Measurements from ENCODE around the gene GDI1. TPM values are rescaled to one million over a fixed set of nuclear protein-coding genes. Genes with fewer than 3 reads are reported as not detected.
A peak's percentile ranks its signal among the peaks of the same experiment; 100 is the strongest.

GDI1 gene
- total and polyA plus RNA-seq, 8 donors, result 45.7 to 178 (median 66.5) TPM

- H3K4me3 ChIP-seq, result peak within 1 kb of the TSS; percentile 69 to 80 (median 76)
- H3K4me1 ChIP-seq, result peaks cover 0 to 49% (median 31%) of the 10 kb centered on the region in 4 donors
- intact Hi-C loops (cut with DNase I; ENCODE audit: low total_unique reads), result no loop called here
- 8 to 41% (median 21%) methylated on average over 22 to 87 of the region's 87 CpGs for WGBS, 5 donors
- peak within 1 kb of the TSS; percentile 80 to 89 (median 82) for H3K27ac ChIP-seq
- H3K9me3 ChIP-seq, result no peaks in the 10 kb centered on the region
- DNase-seq, result peak; percentile 93 to 97
- H3K36me3 ChIP-seq, result peaks cover 4 to 22% (median 17%) of the 10 kb centered on the region in 4 donors
- TF ChIP-seq POLR2AphosphoS5 (IDR thresholded peaks at IDR 0.05) (peak; percentile 32 to 81 (median 68)), POLR2A (IDR thresholded peaks at IDR 0.05) (no peak)
- TF ChIP-seq, protein P1, sequence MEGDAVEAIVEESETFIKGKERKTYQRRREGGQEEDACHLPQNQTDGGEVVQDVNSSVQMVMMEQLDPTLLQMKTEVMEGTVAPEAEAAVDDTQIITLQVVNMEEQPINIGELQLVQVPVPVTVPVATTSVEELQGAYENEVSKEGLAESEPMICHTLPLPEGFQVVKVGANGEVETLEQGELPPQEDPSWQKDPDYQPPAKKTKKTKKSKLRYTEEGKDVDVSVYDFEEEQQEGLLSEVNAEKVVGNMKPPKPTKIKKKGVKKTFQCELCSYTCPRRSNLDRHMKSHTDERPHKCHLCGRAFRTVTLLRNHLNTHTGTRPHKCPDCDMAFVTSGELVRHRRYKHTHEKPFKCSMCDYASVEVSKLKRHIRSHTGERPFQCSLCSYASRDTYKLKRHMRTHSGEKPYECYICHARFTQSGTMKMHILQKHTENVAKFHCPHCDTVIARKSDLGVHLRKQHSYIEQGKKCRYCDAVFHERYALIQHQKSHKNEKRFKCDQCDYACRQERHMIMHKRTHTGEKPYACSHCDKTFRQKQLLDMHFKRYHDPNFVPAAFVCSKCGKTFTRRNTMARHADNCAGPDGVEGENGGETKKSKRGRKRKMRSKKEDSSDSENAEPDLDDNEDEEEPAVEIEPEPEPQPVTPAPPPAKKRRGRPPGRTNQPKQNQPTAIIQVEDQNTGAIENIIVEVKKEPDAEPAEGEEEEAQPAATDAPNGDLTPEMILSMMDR (IDR thresholded peaks at IDR 0.05), result peak in 1 of 7 experiments; percentile 1
- H3K27me3 ChIP-seq, result no peaks in the 10 kb centered on the region
Observed at GRCh38 chrX:154428176-154429171, 8.5 kb upstream of the GDI1 start, which contains the start of gene ATP6AP1. TSS of gene ATP6AP1 (plus strand) at chrX:154428677. CDS start at chrX:154428693, 16 bp downstream.

GRCh38 chrX:154429711-154430110 lies 7.2 kb upstream of the GDI1 start:
- Histone ChIP-seq H3K4me3 (peak overlapping the region in 3 of 4 donors; percentile 69 to 80 (median 80)), H3K27ac (peak overlapping the region in 2 of 5 donors; percentile 81 to 84), H3K9me3 (no peaks in the 10 kb centered on the region), H3K4me1 (peaks cover 0 to 49% (median 31%) of the 10 kb centered on the region in 4 donors), H3K36me3 (peaks cover 4 to 33% (median 28%) of the 10 kb centered on the region in 4 donors), H3K27me3 (no peaks in the 10 kb centered on the region)
- WGBS, 5 donors, result 56 to 75% (median 67%) methylated on average over 2 of the region's 2 CpGs
- intact Hi-C loops (cut with DNase I; ENCODE audit: low total_unique reads), result no loop called here
- no peak for TF ChIP-seq EP300 (IDR thresholded peaks at IDR 0.05)
- no peak for TF ChIP-seq POLR2AphosphoS5 (IDR thresholded peaks at IDR 0.05)
- TF ChIP-seq, protein P1 (IDR thresholded peaks at IDR 0.05), result no peak
- no peak for TF ChIP-seq POLR2A (IDR thresholded peaks at IDR 0.05)
- no peak for DNase-seq

- Histone ChIP-seq H3K4me3 (peak overlapping the region in 1 of 4 donors; percentile 80), H3K4me1 (peaks cover 0 to 49% (median 31%) of the 10 kb centered on the region in 4 donors), H3K9me3 (no peaks in the 10 kb centered on the region), H3K36me3 (peaks cover 4 to 41% (median 35%) of the 10 kb centered on the region in 4 donors), H3K27ac (peak overlapping the region in 3 of 5 donors; percentile 26 to 53 (median 32)), H3K27me3 (no peaks in the 10 kb centered on the region)
- intact Hi-C loops (cut with DNase I; ENCODE audit: low total_unique reads), result no loop called here
- 57 to 76% (median 68%) methylated on average over 6 of the region's 6 CpGs for WGBS, 5 donors
- TF ChIP-seq POLR2AphosphoS5 (IDR thresholded peaks at IDR 0.05), result no peak
- TF ChIP-seq EP300 (IDR thresholded peaks at IDR 0.05), result no peak
- TF ChIP-seq POLR2A (IDR thresholded peaks at IDR 0.05), result no peak
- TF ChIP-seq, protein P1 (IDR thresholded peaks at IDR 0.05), result no peak
- DNase-seq, result no peak
Observed at GRCh38 chrX:154430479-154430878, 6.5 kb upstream of the GDI1 start.

DNA sequence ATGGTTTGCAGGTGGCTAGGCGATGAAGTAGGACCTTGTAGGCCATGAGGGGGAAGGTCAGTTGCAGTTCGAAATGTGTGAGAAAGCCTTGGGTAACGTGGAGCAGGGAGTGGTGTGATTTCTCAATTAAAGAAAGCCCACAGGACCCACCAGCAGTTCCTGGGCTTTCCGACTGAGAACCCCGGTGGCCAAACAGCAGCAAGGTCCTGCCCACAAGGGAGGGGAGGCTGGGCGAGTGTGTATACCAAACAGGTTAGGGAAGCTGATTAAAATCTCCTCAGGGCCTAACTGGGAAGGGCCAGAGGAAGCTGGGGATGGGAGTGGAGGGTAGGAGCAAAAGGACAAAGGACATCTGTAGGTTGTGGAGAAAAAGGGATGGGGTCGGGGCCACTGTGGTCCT lies 6.0 kb upstream of the GDI1 start:
- H3K36me3 ChIP-seq, result peaks cover 4 to 45% (median 37%) of the 10 kb centered on the region in 4 donors
- peaks cover 0 to 52% (median 31%) of the 10 kb centered on the region in 4 donors for H3K4me1 ChIP-seq
- intact Hi-C loops (cut with DNase I; ENCODE audit: low total_unique reads), result no loop called here
- H3K9me3 ChIP-seq, result no peaks in the 10 kb centered on the region
- H3K4me3 ChIP-seq, result no peak overlapping the region
- no peak for DNase-seq
- no peak for TF ChIP-seq POLR2AphosphoS5 (IDR thresholded peaks at IDR 0.05)
- TF ChIP-seq, protein P1 (IDR thresholded peaks at IDR 0.05), result no peak
- TF ChIP-seq POLR2A (IDR thresholded peaks at IDR 0.05), result no peak
- no peak for TF ChIP-seq EP300 (IDR thresholded peaks at IDR 0.05)
- no peaks in the 10 kb centered on the region for H3K27me3 ChIP-seq
- peak overlapping the region in 3 of 5 donors; percentile 26 to 53 (median 32) for H3K27ac ChIP-seq
- WGBS, 5 donors, result 42 to 63% (median 52%) methylated on average over 6 to 7 of the region's 7 CpGs

All from stomach (tissue), 9 donors.